Stimulated activated naive B cell treated with anti-CD40 and anti-IgM and Interleukin-4, amounts not matched to agents 10 μg/mL and 1 μg/mL and 100 μg/mL, for 72 hours (primary cell): Measurements from ENCODE around the gene LARGE1.

Experiments
- ATAC-seq, 2 donors: fragments of 150-1000 bp; cut with Tn5 transposase; replicated peaks; 2 replicates each; pipeline ENCODE4 v1.10.0; 2021; ENCODE audit warnings: moderate library complexity in 1 of 2
- DNase-seq: peaks from one replicate; pipeline ENCODE4 v3.0.0; 2021
- H3K27ac Mint-ChIP-seq: one replicate; pipeline ENCODE4 v1.8.0; 2022; ENCODE audit warnings: mild to moderate bottlenecking, mixed read lengths
- H3K27me3 Mint-ChIP-seq, 2 donors: one replicate each; pipeline ENCODE4 v1.8.0; 2022; ENCODE audit warnings: mixed read lengths in 2 of 2
- H3K36me3 Mint-ChIP-seq, 2 donors: one replicate each; pipeline ENCODE4 v1.8.0; 2022; ENCODE audit warnings: mixed read lengths in 2 of 2, mild to moderate bottlenecking in 1 of 2
- H3K4me1 Mint-ChIP-seq, 2 donors: one replicate each; pipeline ENCODE4 v1.8.0; 2022; ENCODE audit warnings: mixed read lengths in 2 of 2, mild to moderate bottlenecking in 1 of 2
- H3K4me3 Mint-ChIP-seq, 2 donors: one replicate each; pipeline ENCODE4 v1.8.0; 2022; ENCODE audit warnings: mild to moderate bottlenecking in 2 of 2, mixed read lengths in 2 of 2, moderate library complexity in 1 of 2
- H3K9me3 Mint-ChIP-seq, 2 donors: one replicate each; pipeline ENCODE4 v1.8.0; 2022; ENCODE audit warnings: mixed read lengths in 2 of 2, mild to moderate bottlenecking in 1 of 2

The LARGE1 gene

GRCh38 chr22:33888821-33889220 is 31.5 kb downstream of the LARGE1 start:
- DNase-seq: no peak
- Mint-ChIP-seq H3K27ac (peak overlapping the region; percentile 1), H3K4me3 (no peak overlapping the region), H3K27me3 (no peaks in the 10 kb centered on the region), H3K9me3 (no peaks in the 10 kb centered on the region), H3K36me3 (peaks cover 2 to 7% of the 10 kb centered on the region in 2 donors), H3K4me1 (peaks cover 36 to 45% of the 10 kb centered on the region in 2 donors)
- ATAC-seq: peak in 1 of 2 donors; percentile 29

- peaks cover 2 to 7% of the 10 kb centered on the region in 2 donors for H3K36me3 Mint-ChIP-seq
- peaks cover 37 to 46% of the 10 kb centered on the region in 2 donors for H3K4me1 Mint-ChIP-seq
- no peaks in the 10 kb centered on the region for H3K9me3 Mint-ChIP-seq
- H3K27ac Mint-ChIP-seq: no peak overlapping the region
- ATAC-seq: no peak
- H3K4me3 Mint-ChIP-seq: no peak overlapping the region
- H3K27me3 Mint-ChIP-seq: no peaks in the 10 kb centered on the region
- DNase-seq: no peak
Measured at GRCh38 chr22:33887173-33887572, 33.1 kb downstream of the LARGE1 start.

GRCh38 chr22:33886696-33887095 is 33.6 kb downstream of the LARGE1 start:
- Mint-ChIP-seq H3K27me3 (no peaks in the 10 kb centered on the region), H3K27ac (no peak overlapping the region), H3K9me3 (no peaks in the 10 kb centered on the region), H3K4me3 (no peak overlapping the region), H3K36me3 (peaks cover 2 to 7% of the 10 kb centered on the region in 2 donors), H3K4me1 (peaks cover 33 to 41% of the 10 kb centered on the region in 2 donors)
- DNase-seq: no peak
- no peak for ATAC-seq

- Mint-ChIP-seq H3K36me3 (peaks cover 4 to 7% of the 10 kb centered on the region in 2 donors), H3K27ac (no peak overlapping the region), H3K9me3 (no peaks in the 10 kb centered on the region), H3K4me3 (no peak overlapping the region), H3K27me3 (no peaks in the 10 kb centered on the region), H3K4me1 (peaks cover 32 to 34% of the 10 kb centered on the region in 2 donors)
- DNase-seq (no peak), ATAC-seq (no peak)
Measured at GRCh38 chr22:33884829-33885228, 35.4 kb downstream of the LARGE1 start.

GRCh38 chr22:33883961-33884808 is 36.1 kb downstream of the LARGE1 start:
- peaks cover 26 to 32% of the 10 kb centered on the region in 2 donors for H3K4me1 Mint-ChIP-seq
- H3K27me3 Mint-ChIP-seq: no peaks in the 10 kb centered on the region
- no peak overlapping the region for H3K27ac Mint-ChIP-seq
- H3K36me3 Mint-ChIP-seq: peaks cover 4 to 7% of the 10 kb centered on the region in 2 donors
- DNase-seq (no peak), ATAC-seq (peak in 1 of 2 donors; percentile 16)
- no peak overlapping the region for H3K4me3 Mint-ChIP-seq
- H3K9me3 Mint-ChIP-seq: no peaks in the 10 kb centered on the region

DNA sequence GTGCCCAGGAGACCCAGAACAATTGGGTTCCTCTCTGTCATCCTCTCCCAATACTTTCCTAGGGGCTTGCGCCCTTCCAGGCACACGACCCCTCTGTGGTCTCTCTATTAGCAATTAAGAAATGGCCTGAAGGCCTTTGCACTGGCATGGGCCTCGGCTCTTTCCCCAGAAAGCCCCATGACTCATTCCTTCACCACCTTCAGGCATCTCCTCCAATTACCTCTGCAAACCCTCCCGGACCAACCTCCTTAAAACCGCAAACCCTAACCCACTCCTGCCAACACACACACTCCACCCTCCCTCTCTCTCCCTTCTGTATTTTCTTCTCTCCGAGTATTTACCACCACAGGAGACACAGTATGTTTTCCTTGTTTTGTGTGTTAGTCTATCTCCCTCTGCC is 36.7 kb downstream of the LARGE1 start:
- ATAC-seq (peak; percentile 34 to 86), DNase-seq (peak; percentile 6)
- peaks cover 4 to 7% of the 10 kb centered on the region in 2 donors for H3K36me3 Mint-ChIP-seq
- H3K4me3 Mint-ChIP-seq: no peak overlapping the region
- H3K27ac Mint-ChIP-seq: no peak overlapping the region
- no peaks in the 10 kb centered on the region for H3K9me3 Mint-ChIP-seq
- no peaks in the 10 kb centered on the region for H3K27me3 Mint-ChIP-seq
- H3K4me1 Mint-ChIP-seq: peaks cover 25 to 31% of the 10 kb centered on the region in 2 donors

DNA sequence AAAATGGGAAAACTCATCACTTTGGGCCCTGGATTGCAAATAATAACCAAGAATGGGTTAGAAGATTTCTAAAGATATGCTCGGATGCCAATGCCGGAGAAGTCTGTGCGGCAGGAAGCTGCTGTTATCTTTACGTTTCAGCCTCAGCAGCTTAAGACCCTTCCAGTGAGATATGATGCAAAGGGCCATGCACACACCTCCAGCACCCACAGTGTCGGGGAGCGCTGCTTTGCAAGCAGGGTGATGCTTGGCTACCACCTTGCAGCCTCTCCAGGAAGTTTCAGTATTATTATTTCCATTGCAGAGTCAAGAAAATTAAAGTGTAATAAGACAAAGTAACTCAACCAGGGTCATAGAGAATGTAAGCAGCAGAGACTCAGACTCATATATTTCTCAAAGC is 37.3 kb downstream of the LARGE1 start:
- H3K36me3 Mint-ChIP-seq: peaks cover 2 to 3% of the 10 kb centered on the region in 2 donors
- no peak for DNase-seq
- H3K4me3 Mint-ChIP-seq: no peak overlapping the region
- H3K27me3 Mint-ChIP-seq: no peaks in the 10 kb centered on the region
- no peaks in the 10 kb centered on the region for H3K9me3 Mint-ChIP-seq
- H3K27ac Mint-ChIP-seq: no peak overlapping the region
- peaks cover 22 to 26% of the 10 kb centered on the region in 2 donors for H3K4me1 Mint-ChIP-seq
- ATAC-seq: peak in 1 of 2 donors; percentile 12

DNA sequence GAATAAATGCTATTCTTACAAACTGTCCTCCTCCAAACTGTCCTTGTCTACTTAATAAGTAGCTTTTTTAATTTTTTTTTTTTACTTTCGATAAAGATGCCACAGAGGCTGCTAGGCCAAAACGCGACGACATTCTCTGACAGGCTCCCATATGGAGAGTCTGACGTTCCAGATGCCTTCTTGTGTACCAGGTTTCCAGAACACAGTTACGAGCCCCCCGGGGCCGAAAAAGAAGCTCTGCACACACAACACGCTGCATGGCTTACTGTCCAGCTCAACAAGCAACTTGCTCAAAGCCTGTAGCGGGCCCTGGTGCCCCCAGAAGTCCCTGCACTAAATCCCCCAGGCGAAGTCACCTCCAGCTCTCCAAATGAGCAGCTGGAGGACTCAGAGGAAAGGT is 39.3 kb downstream of the LARGE1 start:
- H3K27me3 Mint-ChIP-seq: no peaks in the 10 kb centered on the region
- H3K9me3 Mint-ChIP-seq: no peaks in the 10 kb centered on the region

DNA sequence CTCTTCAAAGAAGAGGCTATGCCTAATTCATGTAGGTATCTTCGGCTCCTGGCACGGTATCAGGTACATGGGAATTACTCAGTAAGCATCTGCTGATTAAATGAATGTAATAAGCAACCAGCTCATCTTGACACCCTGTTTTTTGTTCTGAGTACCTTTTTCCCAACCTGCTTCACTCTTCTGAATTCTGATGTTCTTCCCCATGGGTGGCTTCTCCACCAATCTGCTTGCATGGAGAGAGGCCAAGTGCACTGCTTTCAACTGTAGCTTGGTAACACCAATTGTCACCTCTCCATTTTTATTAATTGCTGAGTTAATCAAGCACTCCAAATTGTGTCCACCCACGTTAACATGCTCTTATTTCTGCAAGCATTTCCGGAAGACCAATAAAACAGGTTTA is 40.5 kb downstream of the LARGE1 start:
- Mint-ChIP-seq H3K4me1 (peaks cover 23 to 24% of the 10 kb centered on the region in 2 donors), H3K4me3 (no peak overlapping the region), H3K36me3 (peaks cover 2 to 3% of the 10 kb centered on the region in 2 donors), H3K27me3 (no peaks in the 10 kb centered on the region), H3K27ac (no peak overlapping the region), H3K9me3 (no peaks in the 10 kb centered on the region)
- DNase-seq (no peak), ATAC-seq (no peak)

More for the DNA sequence above, 39.3 kb downstream of the LARGE1 start:
- no peak for ATAC-seq
- Mint-ChIP-seq H3K27ac (no peak overlapping the region), H3K4me3 (no peak overlapping the region), H3K36me3 (peaks cover 2 to 3% of the 10 kb centered on the region in 2 donors), H3K4me1 (peaks cover 23 to 24% of the 10 kb centered on the region in 2 donors)
- no peak for DNase-seq

- Mint-ChIP-seq H3K4me3 (no peak overlapping the region), H3K27ac (no peak overlapping the region), H3K27me3 (no peaks in the 10 kb centered on the region), H3K36me3 (peaks cover 2 to 4% of the 10 kb centered on the region in 2 donors), H3K4me1 (peaks cover 25 to 36% of the 10 kb centered on the region in 2 donors), H3K9me3 (no peaks in the 10 kb centered on the region)
- no peak for DNase-seq
- no peak for ATAC-seq
Measured at GRCh38 chr22:33875316-33875715, 45.0 kb downstream of the LARGE1 start.

DNA sequence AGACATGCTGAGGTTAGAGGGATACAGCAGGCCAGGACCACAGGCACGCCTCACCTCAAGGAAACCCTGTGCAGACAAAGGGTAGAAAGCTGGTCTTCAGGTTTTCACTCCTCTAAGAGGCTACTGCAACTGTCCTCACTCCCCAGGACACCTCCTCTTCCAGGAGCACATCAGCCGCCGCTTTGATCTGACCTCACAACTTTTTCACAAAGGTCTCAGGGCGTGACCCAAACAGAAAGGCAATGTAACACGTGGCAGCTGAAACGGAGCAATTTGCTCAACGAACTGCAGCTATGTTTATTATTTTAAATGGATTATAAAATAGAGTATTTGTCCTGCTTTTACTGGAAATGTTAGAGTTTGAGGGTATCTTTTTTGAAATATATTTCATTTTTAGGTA is 46.1 kb downstream of the LARGE1 start:
- no peak for ATAC-seq
- no peak for DNase-seq
- peaks cover 28 to 34% of the 10 kb centered on the region in 2 donors for H3K4me1 Mint-ChIP-seq
- H3K27me3 Mint-ChIP-seq: no peaks in the 10 kb centered on the region
- peaks cover 0 to 4% of the 10 kb centered on the region in 2 donors for H3K36me3 Mint-ChIP-seq
- no peaks in the 10 kb centered on the region for H3K9me3 Mint-ChIP-seq
- no peak overlapping the region for H3K27ac Mint-ChIP-seq
- no peak overlapping the region for H3K4me3 Mint-ChIP-seq

DNA sequence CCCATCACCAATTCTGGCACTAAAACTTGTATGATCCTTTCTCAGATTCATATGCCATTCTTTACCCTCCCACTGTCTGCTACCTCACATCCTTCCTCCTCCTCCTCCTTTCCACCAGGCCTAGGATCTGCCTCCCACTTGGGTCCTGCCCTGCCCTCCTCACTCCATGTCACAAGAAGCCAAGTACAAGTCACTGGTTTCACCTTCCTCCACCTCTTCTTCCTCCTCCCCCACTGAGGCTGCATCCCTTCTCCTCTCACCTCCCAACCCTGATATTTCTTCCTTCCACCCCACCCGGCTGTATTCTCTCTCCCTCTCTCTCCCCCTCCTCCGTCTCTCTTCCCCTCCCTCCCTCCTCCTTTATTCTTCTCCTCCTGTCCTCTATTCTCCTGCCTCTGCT is 46.6 kb downstream of the LARGE1 start:
- Mint-ChIP-seq H3K9me3 (no peaks in the 10 kb centered on the region), H3K4me1 (peaks cover 27 to 34% of the 10 kb centered on the region in 2 donors), H3K36me3 (peaks cover 0 to 4% of the 10 kb centered on the region in 2 donors), H3K27ac (peak overlapping the region; percentile 75), H3K4me3 (peak overlapping the region in 1 of 2 donors; percentile 39), H3K27me3 (no peaks in the 10 kb centered on the region)
- no peak for DNase-seq
- ATAC-seq: no peak

- Mint-ChIP-seq H3K4me3 (no peak overlapping the region), H3K27me3 (no peaks in the 10 kb centered on the region), H3K9me3 (no peaks in the 10 kb centered on the region), H3K36me3 (peaks cover 0 to 4% of the 10 kb centered on the region in 2 donors), H3K27ac (peak overlapping the region; percentile 75), H3K4me1 (peaks cover 28 to 37% of the 10 kb centered on the region in 2 donors)
- ATAC-seq (no peak), DNase-seq (no peak)
Measured at GRCh38 chr22:33873186-33873585, 47.1 kb downstream of the LARGE1 start.

DNA sequence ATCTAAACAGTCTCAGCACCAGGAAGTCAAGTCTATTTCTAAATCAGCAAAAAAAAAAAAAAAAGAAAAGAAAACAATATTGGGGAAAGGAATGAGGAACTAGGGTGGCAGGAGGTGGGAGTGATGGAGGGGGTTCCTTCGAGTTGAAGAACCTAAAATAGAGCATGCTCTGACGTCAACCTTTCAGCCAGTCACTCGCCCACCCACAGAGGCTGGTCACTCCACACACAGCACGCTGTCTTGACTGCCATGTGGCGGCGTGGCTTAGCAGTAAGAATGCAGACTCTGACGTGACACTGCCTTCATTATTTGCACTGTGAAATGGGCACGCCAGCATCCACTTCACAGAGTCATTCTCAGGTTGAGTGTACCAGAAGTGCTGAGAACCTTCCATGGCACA is 48.3 kb downstream of the LARGE1 start:
- Mint-ChIP-seq H3K36me3 (peaks cover 0 to 5% of the 10 kb centered on the region in 2 donors), H3K9me3 (no peaks in the 10 kb centered on the region), H3K4me3 (peak overlapping the region; percentile 32 to 43), H3K4me1 (peaks cover 35 to 49% of the 10 kb centered on the region in 2 donors), H3K27ac (peak overlapping the region; percentile 73), H3K27me3 (no peaks in the 10 kb centered on the region)
- ATAC-seq (peak; percentile 88 to 91), DNase-seq (peak; percentile 44)

DNA sequence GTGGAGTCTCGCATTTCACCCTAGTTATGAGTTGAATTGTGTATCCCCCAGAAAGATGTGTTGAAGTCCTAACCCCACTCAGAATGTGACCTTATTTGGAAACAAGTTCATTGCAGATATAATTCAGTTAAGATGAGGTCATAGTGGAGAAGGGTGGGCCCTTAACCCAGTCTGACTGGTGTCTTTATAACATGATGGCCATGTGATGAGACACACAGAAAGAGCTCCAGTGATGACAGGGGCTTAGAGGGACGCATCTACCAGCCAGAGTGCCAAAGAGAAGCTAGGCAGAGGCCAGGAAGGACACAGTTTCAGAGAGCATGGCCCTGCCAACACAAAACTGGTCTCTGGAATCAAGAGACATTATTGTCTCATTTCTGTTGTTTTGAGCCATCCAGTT is 50.3 kb downstream of the LARGE1 start:
- peaks cover 0 to 8% of the 10 kb centered on the region in 2 donors for H3K36me3 Mint-ChIP-seq
- H3K27ac Mint-ChIP-seq: peak overlapping the region; percentile 42
- no peaks in the 10 kb centered on the region for H3K27me3 Mint-ChIP-seq
- no peak for ATAC-seq
- H3K4me1 Mint-ChIP-seq: peaks cover 40 to 54% of the 10 kb centered on the region in 2 donors
- H3K4me3 Mint-ChIP-seq: no peak overlapping the region
- DNase-seq: no peak
- no peaks in the 10 kb centered on the region for H3K9me3 Mint-ChIP-seq
